Heart left ventricle (tissue), 13 donors: ENCODE results near the gene ZC3H10.

Experiments
- POLR2A ChIP-seq, 2 donors: fragments of 450-650 bp; IDR thresholded peaks; one replicate each; pipeline ENCODE4 v1.6.1; 2017; ENCODE audit warnings: antibody characterized with exemption in 2 of 2, mild to moderate bottlenecking in 2 of 2, moderate library complexity in 2 of 2
- TF ChIP-seq, protein P1 (sequence below), 12 donors: fragments of 200-600 bp; sonication (generic) in 4 of 12; IDR thresholded peaks; one replicate each; pipeline versions ENCODE4 v1.5.0 to v1.8.0; 2018 to 2022; ENCODE audit warnings: antibody characterized with exemption in 12 of 12, mild to moderate bottlenecking in 5 of 12
- donor health status: ischemic (EF 13 %, LVEDD 7.1; RV severe dilation, severe dysfunction).
- donor health status: DM: no; HTN: yes; CAD: no.
- donor health status: DM: no; HTN: no; CAD: no.
- donor health status: ischemic (EF 25% LVEDD 6.9; RV normal size, moderate dysfunction).
- donor health status: ischemic (EF 25% LVEDD 5.7; RV mildly dilated, moderate dysfunction).
- donor health status: ischemic (EF 35%, LVEDD 5.7; RV mildly dilated, moderate dysfunction).
- donor health status: nonischemic (EF 11% LVEDD 7.7; RV severe dilation, severe dysfunction).
- donor health status: DM: yes; HTN: yes; CAD: no.
- donor health status: PGD.
- donor health status: ischemic (EF 29% LVEDD 5.4; RV normal size, mild dysfunction).
- donor health status: nonischemic (EF 23%, LVEDD 6.1; RV moderate dilation, normal function).

DNA sequence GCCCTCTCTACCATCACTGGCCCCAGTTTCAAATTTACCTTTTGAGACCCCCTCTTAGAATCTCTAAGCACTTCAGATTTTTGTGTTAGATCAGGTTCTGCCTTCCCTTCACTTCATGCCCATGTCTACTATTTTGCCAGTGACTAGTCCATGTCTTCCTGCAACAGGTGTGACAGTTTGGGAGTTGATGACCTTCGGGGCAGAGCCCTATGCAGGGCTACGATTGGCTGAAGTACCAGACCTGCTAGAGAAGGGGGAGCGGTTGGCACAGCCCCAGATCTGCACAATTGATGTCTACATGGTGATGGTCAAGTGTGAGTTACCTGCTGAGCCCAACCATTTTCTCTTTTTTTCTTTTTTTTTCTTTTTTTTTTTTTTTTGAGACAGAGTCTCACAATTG lies 19.5 kb upstream of the ZC3H10 start:
- TF ChIP-seq, protein P1, sequence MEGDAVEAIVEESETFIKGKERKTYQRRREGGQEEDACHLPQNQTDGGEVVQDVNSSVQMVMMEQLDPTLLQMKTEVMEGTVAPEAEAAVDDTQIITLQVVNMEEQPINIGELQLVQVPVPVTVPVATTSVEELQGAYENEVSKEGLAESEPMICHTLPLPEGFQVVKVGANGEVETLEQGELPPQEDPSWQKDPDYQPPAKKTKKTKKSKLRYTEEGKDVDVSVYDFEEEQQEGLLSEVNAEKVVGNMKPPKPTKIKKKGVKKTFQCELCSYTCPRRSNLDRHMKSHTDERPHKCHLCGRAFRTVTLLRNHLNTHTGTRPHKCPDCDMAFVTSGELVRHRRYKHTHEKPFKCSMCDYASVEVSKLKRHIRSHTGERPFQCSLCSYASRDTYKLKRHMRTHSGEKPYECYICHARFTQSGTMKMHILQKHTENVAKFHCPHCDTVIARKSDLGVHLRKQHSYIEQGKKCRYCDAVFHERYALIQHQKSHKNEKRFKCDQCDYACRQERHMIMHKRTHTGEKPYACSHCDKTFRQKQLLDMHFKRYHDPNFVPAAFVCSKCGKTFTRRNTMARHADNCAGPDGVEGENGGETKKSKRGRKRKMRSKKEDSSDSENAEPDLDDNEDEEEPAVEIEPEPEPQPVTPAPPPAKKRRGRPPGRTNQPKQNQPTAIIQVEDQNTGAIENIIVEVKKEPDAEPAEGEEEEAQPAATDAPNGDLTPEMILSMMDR (IDR thresholded peaks at IDR 0.05), result no peak
- no peak for TF ChIP-seq POLR2A (IDR thresholded peaks at IDR 0.05)
